ENCODE measurements around the gene NRIP3.
"Not testable (repeated sequence)": the region's sequence is repeated elsewhere in the genome, so short reads cannot be mapped to it uniquely, and the experiment has no call there.

NRIP3 gene

GRCh38 chr11:8985462-8985861 is 18.3 kb downstream of the NRIP3 start:
- TF ChIP-seq, protein P1, sequence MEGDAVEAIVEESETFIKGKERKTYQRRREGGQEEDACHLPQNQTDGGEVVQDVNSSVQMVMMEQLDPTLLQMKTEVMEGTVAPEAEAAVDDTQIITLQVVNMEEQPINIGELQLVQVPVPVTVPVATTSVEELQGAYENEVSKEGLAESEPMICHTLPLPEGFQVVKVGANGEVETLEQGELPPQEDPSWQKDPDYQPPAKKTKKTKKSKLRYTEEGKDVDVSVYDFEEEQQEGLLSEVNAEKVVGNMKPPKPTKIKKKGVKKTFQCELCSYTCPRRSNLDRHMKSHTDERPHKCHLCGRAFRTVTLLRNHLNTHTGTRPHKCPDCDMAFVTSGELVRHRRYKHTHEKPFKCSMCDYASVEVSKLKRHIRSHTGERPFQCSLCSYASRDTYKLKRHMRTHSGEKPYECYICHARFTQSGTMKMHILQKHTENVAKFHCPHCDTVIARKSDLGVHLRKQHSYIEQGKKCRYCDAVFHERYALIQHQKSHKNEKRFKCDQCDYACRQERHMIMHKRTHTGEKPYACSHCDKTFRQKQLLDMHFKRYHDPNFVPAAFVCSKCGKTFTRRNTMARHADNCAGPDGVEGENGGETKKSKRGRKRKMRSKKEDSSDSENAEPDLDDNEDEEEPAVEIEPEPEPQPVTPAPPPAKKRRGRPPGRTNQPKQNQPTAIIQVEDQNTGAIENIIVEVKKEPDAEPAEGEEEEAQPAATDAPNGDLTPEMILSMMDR (IDR thresholded peaks at IDR 0.05): no peak
- H3K36me3 ChIP-seq: no peaks in the 10 kb centered on the region
- H3K9me3 ChIP-seq: no peaks in the 10 kb centered on the region

DNA sequence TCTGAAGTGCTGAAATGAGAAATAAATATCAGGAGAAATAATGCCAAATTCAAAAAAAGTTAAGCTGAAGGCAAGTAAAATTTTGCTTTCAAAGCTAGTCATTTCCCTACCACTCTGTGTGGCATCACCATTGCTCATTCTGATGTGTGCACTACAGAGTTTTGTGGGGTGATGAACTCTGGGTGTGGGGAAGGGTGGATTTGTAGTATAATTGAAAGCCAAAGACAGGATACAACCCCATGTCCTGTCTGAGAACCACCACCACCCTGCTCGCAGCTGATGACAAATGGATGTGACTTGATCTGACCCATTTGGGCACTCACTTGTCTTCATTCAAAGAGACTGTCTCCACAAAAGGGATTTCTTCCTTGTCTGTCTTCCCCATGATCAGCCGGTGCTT is 20.2 kb downstream of the NRIP3 start:
- TF ChIP-seq, protein P1 (IDR thresholded peaks at IDR 0.05): no peak
- no peak overlapping the region for H3K27ac ChIP-seq
- H3K9me3 ChIP-seq: no peaks in the 10 kb centered on the region
- no peaks in the 10 kb centered on the region for H3K36me3 ChIP-seq
- H3K27me3 ChIP-seq: no peaks in the 10 kb centered on the region
- H3K4me1 ChIP-seq (ENCODE audit: control insufficient read depth in 1 of 2, insufficient read depth in 1 of 2, low read depth in 1 of 2, low read length in 1 of 2): no peaks in the 10 kb centered on the region
- no peak overlapping the region for H3K4me3 ChIP-seq (ENCODE audit: low read depth in 1 of 2, low read length in 1 of 2)

More at GRCh38 chr11:8985462-8985861, 18.3 kb downstream of the NRIP3 start:
- Histone ChIP-seq H3K27me3 (no peaks in the 10 kb centered on the region), H3K4me3 (ENCODE audit: low read depth in 1 of 2, low read length in 1 of 2) (no peak overlapping the region), H3K4me1 (ENCODE audit: control insufficient read depth in 1 of 2, insufficient read depth in 1 of 2, low read depth in 1 of 2, low read length in 1 of 2) (no peaks in the 10 kb centered on the region), H3K27ac (no peak overlapping the region)

- Histone ChIP-seq H3K4me3 (ENCODE audit: low read depth in 1 of 2, low read length in 1 of 2) (no peak overlapping the region), H3K4me1 (ENCODE audit: control insufficient read depth in 1 of 2, insufficient read depth in 1 of 2, low read depth in 1 of 2, low read length in 1 of 2) (no peaks in the 10 kb centered on the region), H3K27me3 (no peaks in the 10 kb centered on the region), H3K36me3 (no peaks in the 10 kb centered on the region), H3K27ac (no peak overlapping the region), H3K9me3 (no peaks in the 10 kb centered on the region)
- TF ChIP-seq, protein P1 (IDR thresholded peaks at IDR 0.05): no peak
Observed at GRCh38 chr11:8980485-8980884, 23.3 kb downstream of the NRIP3 start.

- not testable (repeated sequence) for H3K4me1 ChIP-seq (ENCODE audit: control insufficient read depth in 1 of 2, insufficient read depth in 1 of 2, low read depth in 1 of 2, low read length in 1 of 2); H3K9me3 ChIP-seq; H3K27ac ChIP-seq; H3K27me3 ChIP-seq; H3K36me3 ChIP-seq; H3K4me3 ChIP-seq (ENCODE audit: low read depth in 1 of 2, low read length in 1 of 2)
Observed at GRCh38 chr11:8979365-8979764, 24.4 kb downstream of the NRIP3 start.

- H3K36me3 ChIP-seq: no peaks in the 10 kb centered on the region
- H3K27me3 ChIP-seq: no peaks in the 10 kb centered on the region
- H3K27ac ChIP-seq: no peak overlapping the region
- H3K9me3 ChIP-seq: no peaks in the 10 kb centered on the region
- TF ChIP-seq, protein P1 (IDR thresholded peaks at IDR 0.05): no peak
- no peak overlapping the region for H3K4me3 ChIP-seq (ENCODE audit: low read depth in 1 of 2, low read length in 1 of 2)
- H3K4me1 ChIP-seq (ENCODE audit: control insufficient read depth in 1 of 2, insufficient read depth in 1 of 2, low read depth in 1 of 2, low read length in 1 of 2): no peaks in the 10 kb centered on the region
Observed at GRCh38 chr11:8973121-8973520, 30.7 kb downstream of the NRIP3 start.

GRCh38 chr11:8971924-8972316 is 31.9 kb downstream of the NRIP3 start:
- Histone ChIP-seq H3K4me3 (ENCODE audit: low read depth in 1 of 2, low read length in 1 of 2) (no peak overlapping the region), H3K4me1 (ENCODE audit: control insufficient read depth in 1 of 2, insufficient read depth in 1 of 2, low read depth in 1 of 2, low read length in 1 of 2) (no peaks in the 10 kb centered on the region), H3K27me3 (no peaks in the 10 kb centered on the region), H3K36me3 (no peaks in the 10 kb centered on the region), H3K27ac (no peak overlapping the region), H3K9me3 (no peaks in the 10 kb centered on the region)
- TF ChIP-seq, protein P1 (IDR thresholded peaks at IDR 0.05): no peak

Data from neutrophil (primary cell).